Fibroblast of gingiva (primary cell): ENCODE measurements around the gene EFNA5.
"Not testable (repeated sequence)": the region's sequence is repeated elsewhere in the genome, so short reads cannot be mapped to it uniquely, and the experiment has no call there.

Experiments used
- DNase-seq: peaks from one replicate; pipeline ENCODE4 v3.0.0-alpha.2; 2011; ENCODE audit warnings: low read depth

EFNA5 gene

GRCh38 chr5:107517185-107518033 lies 153.3 kb downstream of the EFNA5 start:
- no peak for DNase-seq

DNA sequence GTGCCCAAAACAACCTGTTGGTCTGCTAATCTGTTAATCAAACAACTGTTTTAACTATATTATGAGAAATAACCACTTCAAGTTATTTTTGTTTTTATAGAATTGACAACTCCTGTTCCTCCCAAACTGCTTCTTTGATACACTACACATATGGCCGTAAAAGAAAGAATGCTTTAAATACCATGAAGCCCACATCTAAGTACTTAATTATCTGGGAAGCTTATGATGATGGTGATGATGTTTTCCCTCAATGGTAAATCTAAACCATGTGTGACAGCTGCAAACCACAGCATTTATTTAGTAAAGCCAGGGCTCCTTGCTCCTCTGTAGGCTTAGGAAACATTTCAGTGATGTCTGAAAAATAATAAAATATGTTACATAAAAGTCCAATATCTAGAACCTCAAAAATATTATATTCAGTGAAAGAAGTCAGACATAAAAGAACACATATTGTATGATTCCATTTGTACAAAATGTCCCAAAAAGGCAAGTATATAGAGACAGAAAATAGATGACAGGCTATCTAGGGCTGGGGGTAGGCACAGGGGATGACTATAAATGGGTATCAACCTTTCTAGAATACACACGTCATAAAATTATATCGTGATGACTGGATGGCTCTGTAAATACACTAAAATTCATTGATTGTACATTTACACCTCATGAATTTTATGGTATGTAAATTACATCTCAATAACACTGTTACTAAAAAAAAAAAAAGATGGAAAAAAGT lies 154.1 kb downstream of the EFNA5 start:
- peak; percentile 71 for DNase-seq

DNA sequence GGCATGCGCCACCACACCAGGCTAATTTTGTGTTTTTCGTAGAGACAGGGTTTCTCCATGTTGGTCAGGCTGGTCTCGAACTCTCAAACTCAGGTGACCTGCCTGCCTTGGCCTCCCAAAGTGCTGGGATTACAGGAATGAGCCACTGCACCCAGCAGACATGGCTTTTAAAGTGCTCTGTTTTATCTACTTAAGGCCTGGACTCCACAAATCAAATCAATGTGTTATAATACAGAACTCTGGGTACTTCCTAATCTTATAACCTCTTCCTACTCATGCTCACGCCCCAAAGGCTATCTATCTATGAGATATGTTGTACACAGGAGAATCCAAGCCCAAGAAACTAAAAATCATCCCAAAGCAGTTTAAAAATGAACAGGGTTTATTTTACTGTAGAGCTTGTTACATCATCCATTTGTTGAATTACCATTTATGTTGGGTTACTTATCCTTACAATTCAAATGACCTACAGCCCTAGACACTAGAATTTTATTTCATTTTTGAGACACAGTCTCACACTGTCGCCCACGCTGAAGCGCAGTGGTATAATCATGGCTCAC lies 155.1 kb downstream of the EFNA5 start:
- DNase-seq = no peak

GRCh38 chr5:107514305-107514704 lies 156.4 kb downstream of the EFNA5 start:
- DNase-seq = no peak

DNA sequence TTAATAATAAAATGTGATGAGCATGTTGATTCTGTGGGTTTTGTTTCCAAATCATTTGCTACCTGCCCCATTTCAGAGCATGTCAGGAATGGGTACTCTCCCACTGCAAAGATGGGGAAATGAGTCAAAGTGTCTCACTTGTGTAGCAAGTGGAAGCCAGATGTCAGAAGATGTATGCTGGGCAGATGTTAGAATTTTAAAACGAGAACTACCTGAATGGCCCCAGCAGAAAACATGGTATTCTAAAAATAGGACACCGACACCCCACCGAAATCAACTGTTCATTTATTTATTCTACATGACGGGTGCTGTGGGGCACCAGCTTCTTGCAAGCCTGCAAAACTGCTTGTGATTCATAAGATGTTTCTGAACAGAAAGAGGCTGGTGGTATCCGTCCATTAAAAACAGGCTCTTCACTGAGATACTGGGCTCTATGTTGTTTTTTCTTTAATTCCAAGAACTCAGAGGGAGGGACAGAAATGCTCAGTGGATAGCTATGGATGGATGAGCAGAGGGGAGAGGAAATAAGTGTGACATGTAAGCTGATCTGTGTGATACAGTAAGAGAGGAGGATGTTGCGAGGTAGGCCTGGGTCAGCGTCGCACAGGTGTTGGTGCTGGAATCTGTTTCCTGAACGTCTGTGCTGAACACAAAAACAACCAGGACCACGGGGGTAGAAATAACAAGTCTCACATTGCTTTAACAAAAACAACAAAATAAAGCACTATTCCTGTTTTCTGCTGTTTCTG lies 157.2 kb downstream of the EFNA5 start:
- DNase-seq = no peak

DNA sequence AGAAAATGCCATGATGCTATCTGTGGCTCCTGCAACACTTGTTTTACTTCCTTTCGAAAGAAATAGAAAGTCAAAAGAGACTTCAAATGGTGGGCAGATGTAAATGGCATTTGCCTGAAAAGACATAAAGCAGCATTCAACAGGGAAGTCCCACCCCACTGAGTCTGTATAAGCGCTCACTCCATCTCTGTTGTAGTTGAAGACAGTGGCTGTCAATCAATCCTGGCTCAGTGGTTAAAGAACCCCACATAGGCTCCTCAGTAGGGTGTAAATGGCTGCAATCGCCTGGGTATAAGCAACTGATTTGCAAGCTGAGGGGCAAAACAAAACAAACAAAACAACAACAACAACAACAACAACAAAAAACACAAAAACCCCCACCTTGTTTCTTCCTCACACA lies 158.7 kb downstream of the EFNA5 start:
- no peak for DNase-seq

DNA sequence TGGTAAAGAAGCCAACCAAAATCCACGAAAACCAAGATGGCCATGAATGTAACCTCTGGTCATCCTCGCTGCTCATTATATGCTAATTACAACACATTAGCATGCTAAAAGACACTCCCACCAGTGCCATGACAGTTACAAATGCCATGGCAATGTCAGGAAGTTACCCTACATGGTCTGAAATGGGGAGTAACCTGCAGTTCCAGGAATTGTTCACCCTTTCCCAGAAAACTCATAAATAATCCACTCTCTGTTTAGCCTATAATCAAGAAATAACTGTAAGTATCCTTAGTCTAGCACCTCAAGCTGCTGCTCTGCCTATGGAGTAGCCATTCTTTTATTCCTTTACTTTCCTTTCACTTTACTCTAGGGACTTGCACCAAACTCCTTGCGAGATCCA lies 160.6 kb downstream of the EFNA5 start:
- no peak for DNase-seq

DNA sequence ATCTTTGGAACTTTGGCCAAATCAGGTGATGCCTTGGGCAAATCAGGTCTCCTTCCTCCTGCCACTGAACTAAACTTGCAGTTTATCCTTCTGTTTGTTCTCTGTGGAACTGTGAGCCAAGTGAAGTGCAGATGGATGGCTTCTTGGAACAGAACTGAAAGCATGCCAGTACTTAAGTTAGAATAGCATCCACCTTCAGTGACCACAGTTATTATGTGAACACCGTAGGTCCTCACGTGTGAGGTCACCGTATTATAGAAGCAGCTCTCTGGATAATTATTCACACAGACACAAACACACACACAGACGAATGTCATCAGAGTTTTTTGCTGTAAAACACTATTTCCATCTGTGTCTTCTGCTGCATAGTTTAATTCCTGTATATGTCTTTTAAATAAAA lies 162.6 kb downstream of the EFNA5 start:
- no peak for DNase-seq

GRCh38 chr5:107505763-107506534 lies 164.8 kb downstream of the EFNA5 start:
- no peak for DNase-seq

- no peak for DNase-seq
Observed at GRCh38 chr5:107504424-107504823, 166.3 kb downstream of the EFNA5 start.

DNA sequence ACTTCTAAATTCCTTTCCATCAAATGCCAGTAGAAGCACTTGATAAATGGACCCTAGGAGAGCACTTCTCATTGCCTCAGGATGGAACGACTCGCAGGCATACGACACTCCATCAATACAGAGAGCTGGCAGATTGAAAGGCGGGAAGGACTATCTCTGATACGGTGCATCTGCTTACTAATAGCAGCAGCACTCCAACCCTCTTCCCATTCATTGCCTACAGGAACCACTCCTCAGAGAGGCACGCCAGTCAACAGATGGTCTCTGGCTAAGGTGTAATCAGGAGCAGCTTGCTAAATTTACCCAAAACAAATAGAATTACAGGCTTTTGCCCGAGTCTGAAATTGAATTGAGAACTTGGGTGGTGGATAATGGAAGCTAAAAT lies 168.1 kb downstream of the EFNA5 start:
- DNase-seq = no peak

GRCh38 chr5:107501965-107502675 lies 168.6 kb downstream of the EFNA5 start:
- no peak for DNase-seq

DNA sequence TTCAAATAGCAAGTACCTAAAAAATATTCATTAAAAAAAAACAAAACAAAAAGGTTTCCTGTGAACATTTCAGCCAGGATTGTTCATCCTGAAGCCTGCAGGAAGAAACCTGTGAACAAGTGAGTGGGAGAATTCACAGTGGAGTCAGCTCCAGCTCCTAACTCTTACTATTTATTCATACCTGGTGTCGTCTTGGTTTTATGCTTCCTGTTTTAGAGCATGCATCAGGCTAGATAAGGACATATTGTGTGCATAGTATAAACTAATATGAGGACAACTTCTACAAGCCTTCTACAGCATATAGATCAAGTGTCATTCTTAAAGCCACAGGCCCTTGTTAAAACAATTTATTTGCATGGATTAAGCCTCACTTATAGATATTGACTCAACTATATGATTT lies 169.9 kb downstream of the EFNA5 start:
- DNase-seq = no peak

GRCh38 chr5:107500347-107500746 lies 170.4 kb downstream of the EFNA5 start:
- DNase-seq = no peak

GRCh38 chr5:107499776-107500175 lies 171.0 kb downstream of the EFNA5 start:
- no peak for DNase-seq

GRCh38 chr5:107499237-107499636 lies 171.5 kb downstream of the EFNA5 start:
- no peak for DNase-seq

- DNase-seq = no peak
Observed at GRCh38 chr5:107496466-107496865, 174.3 kb downstream of the EFNA5 start.

GRCh38 chr5:107494129-107494528 lies 176.6 kb downstream of the EFNA5 start:
- not testable (repeated sequence) for DNase-seq

- DNase-seq = peak; percentile 67
Observed at GRCh38 chr5:107487056-107487542, 183.6 kb downstream of the EFNA5 start.

DNA sequence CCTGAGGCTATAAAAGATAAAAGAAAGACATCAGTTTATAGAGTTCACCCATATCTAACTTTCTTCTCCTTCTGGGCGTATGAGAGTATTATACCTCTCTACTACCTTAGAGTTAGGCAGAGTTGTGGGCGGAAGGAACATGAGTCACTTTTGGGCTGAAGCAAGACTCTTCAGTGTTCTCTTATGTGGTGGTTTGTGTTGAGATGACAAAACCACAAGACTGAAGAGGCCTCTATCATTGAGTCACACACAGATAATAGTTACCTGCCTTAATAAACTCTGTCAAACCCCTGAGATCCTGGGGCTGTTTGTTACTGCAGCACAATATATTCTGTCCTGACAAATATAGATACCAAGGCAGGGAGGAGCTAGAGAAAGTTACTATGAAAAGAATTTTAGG lies 184.2 kb downstream of the EFNA5 start:
- DNase-seq = peak; percentile 23

GRCh38 chr5:107485184-107485583 lies 185.6 kb downstream of the EFNA5 start:
- no peak for DNase-seq
